HG02642 (cell line): ENCODE measurements around the gene CAMTA1.
"Not testable (repeated sequence)": the region's sequence is repeated elsewhere in the genome, so short reads cannot be mapped to it uniquely, and the experiment has no call there.

Experiments used
- ATAC-seq: cut with Tn5 transposase; IDR thresholded peaks from one replicate; pipeline ENCODE4 v1.9.1; 2021; ENCODE audit warnings: mild to moderate bottlenecking; ENCODE audit not compliant: unreplicated experiment, poor library complexity

CAMTA1 gene

GRCh38 chr1:7587773-7588456, 802.7 kb downstream of the CAMTA1 start:
- no peak for ATAC-seq

DNA sequence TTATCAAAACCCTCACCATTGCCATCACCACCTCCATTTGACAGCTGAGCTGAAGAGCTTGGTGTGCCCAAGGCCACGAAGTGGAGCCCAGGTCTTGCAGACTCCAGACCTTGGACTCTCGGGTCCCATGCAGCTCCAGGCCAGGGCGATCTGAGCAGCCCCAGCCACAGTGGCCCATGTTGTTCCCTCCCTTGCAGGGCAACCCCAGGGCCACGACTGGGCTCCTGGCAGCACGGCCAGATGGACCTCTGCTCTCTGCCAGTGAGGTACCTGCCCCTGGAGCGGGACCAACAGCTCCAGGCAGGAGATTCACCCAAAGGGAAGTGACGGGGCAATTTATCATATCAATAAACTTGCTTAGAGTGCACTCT, 803.2 kb downstream of the CAMTA1 start:
- ATAC-seq = no peak

- ATAC-seq = no peak
These were observed 804.0 kb downstream of the CAMTA1 start for GRCh38 chr1:7589080-7589735.

GRCh38 chr1:7589774-7590425, 804.6 kb downstream of the CAMTA1 start:
- ATAC-seq = no peak

- no peak for ATAC-seq
These were observed 805.2 kb downstream of the CAMTA1 start for GRCh38 chr1:7590426-7590790.

- no peak for ATAC-seq
These were observed 806.3 kb downstream of the CAMTA1 start for GRCh38 chr1:7591565-7591964.

DNA sequence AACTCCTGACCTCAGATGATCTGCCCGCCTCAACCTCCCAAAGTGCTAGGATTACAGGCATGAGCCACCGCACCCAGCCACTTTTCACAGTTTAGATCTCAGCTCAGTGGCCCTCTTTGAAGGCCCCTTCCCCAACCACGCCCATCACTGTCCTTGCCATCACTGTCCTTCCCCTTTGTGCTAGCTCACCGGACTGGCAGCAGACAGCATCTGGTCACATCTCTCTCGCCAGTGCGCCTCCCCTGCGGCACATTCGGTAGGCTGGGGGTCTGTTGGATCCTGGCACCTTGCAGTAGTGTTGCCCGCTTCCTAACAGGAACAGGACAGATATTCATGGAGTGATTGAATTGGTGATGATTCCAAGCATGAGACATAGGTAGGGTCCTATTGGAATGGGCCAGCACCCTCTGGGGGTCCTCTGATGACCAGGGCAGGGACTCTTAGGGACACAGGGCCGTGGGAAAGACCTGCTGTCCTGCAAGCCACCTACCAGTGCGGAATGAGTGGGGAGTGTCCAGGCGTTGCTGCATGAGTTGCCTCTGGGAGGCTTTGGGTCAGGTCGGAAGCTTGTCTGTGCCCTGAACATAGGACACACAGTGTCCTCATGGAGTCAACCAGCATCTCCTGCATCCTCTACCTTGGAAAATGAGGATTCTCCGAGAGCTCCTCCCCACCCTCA, 807.0 kb downstream of the CAMTA1 start:
- ATAC-seq = no peak

GRCh38 chr1:7594002-7594713, 808.9 kb downstream of the CAMTA1 start:
- no peak for ATAC-seq

- ATAC-seq = no peak
These were observed 809.6 kb downstream of the CAMTA1 start for GRCh38 chr1:7594714-7595295.

- ATAC-seq = no peak
These were observed 810.1 kb downstream of the CAMTA1 start for GRCh38 chr1:7595336-7595735.

DNA sequence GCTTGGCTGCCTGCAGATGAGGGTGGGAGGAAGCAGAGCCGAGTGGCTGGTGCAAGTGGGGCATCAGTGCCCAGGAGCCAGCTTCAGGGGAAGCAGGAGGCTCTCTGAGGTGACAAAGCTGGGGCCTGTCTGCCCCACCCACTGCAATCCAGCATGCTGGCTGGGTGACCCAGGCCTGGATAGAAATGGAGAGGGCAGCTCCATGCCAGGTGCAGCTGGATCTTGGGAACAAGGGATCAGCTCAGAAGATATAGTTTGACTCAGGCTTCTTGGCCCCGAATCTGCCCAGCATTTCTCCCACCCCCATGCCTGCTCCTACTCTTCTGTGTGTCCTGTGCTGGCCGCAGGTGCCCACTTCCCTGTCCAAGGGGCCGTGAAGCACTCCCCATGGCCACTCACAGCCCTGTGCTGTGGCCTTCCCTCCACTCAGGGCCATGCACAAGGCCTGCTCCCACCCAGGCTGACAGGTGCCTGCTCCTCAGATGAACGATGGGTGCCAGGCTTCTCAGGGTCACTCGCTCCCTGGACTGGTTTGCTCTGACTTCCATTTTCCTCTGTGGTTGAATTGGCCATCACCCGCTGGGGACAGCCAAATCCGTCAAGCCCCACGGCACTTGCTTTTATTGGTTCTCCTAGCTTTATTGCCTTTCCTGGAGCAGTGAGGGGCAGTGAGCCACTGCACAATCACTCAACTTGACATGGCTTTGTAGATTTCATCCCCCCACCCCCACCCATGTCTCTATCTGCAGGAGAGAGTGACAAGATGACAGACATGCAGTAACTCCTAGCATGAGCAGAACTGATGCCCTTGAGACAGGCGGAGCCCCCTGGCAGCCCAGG, 811.1 kb downstream of the CAMTA1 start:
- no peak for ATAC-seq

DNA sequence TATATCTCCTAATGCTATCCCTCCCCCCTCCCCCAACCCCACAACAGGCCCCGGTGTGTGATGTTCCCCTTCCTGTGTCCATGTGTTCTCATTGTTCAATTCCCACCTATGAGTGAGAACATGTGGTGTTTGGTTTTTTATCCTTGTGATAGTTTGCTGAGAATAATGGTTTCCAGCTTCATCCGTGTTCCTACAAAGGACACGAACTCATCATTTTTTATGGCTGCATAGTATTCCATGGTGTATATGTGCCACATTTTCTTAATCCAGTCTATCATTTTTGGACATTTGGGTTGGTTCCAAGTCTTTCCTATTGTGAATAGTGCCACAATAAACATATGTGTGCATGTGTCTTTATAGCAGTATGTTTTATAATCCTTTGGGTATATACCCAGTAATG, 812.8 kb downstream of the CAMTA1 start:
- ATAC-seq = not testable (repeated sequence)

GRCh38 chr1:7604906-7605305, 819.7 kb downstream of the CAMTA1 start:
- ATAC-seq = not testable (repeated sequence)

- ATAC-seq = no peak
These were observed 820.8 kb downstream of the CAMTA1 start for GRCh38 chr1:7606096-7606495.

GRCh38 chr1:7607097-7607496, 821.8 kb downstream of the CAMTA1 start:
- no peak for ATAC-seq

DNA sequence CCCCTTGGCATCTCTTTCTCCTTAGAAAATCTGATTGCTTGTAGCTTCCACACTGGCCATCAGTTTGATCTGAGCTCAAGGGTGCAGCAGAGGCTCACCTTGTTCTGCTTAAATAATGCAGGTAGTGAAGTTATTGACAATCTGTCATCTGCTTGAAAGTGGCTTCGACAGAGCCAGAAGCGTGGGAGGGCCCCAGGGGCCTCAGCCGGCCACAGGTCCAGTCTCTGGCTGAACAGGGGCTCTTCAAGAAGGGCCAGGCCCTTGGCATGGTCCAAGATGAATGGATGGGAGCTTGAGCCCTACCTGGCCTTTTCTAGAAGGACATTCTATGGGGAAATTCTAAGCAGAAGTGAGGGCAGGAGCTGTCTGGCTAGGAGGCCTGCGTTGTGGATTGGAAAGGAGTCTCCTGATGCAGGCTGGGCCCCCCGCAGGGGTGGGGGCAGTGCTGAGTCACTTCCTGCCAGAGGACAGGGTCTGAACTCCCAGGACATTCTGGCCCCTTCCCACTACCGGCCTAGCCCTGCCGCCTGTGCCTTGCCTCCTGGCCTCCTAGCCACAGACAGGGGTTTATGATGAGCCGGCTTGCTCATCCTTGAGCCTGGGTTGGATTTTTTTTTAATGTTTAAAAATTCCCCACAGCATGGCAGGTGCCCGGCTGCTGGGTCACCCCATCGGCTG, 823.5 kb downstream of the CAMTA1 start:
- ATAC-seq = no peak

DNA sequence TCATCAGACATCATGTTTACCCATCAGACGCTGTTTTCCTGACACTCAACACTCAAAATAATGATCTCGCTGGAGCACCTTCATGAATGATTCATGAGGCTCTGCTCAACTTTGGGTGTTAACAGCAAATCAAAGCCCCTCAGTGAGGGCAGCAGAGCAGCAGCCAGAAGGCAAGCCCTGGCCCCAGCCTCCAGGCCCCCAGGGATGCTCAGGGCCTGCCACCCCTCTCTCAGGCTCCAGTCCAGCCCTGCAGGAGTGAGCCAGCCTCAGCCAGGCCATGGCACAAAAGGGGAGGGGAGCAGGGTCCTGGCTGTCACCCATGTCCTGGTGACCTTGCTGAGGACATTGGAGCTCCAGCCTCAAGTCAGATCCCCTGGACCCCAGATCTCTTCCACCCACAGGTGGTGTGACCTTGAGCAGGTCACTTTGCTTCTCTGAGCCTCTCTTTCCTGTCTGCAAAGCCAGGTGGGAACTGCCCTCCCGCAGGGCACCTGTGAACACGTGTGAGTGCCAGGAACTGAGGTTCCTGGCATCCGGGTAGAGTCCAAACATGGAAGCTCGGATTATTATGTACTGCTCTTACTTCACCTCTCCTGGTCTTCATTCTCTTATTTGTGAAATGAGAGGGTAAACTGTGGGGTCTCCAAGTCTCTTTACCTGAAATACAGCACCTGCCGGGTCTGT, 824.2 kb downstream of the CAMTA1 start:
- no peak for ATAC-seq

DNA sequence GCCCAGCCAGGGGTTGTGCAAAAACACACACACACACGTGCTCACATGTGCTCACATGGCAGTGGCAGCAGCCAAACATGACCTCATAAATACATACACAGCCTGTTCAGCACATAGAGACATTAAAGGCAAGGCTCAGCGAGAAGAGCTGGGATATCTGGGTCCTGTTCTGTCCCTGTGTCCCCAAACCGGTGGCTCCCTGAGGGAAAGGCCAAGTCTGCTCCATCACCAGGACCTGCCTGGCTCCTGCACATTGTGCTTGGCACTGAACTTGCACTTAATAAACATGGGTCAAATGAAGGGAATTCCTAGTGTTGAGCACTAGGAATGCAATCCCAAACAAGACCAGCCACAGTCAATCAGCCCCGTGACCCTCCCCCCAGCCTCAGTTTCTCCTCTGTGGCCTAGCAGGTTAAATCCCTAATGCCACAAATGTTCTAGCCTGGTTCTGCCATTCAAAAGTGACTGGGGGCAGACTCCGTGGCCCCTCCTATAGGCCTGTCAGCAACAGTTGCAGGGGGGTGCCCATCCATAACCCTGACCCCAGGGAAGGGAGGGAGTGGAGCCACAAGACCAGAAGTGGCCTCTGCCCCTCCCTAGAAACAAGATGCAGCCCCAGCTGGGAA, 825.0 kb downstream of the CAMTA1 start:
- ATAC-seq = no peak
